NAMALWA (cell line): ENCODE results near the gene HPSE.
"Not testable (repeated sequence)": the region's sequence is repeated elsewhere in the genome, so short reads cannot be mapped to it uniquely, and the experiment has no call there.

Experiments used
- DNase-seq: peaks from one replicate; pipeline ENCODE4 v3.0.0-alpha.2; 2015; ENCODE audit warnings: low spot score

Gene HPSE

GRCh38 chr4:83283181-83283580 lies 51.5 kb downstream of the HPSE start:
- peak; percentile 16 for DNase-seq

GRCh38 chr4:83282049-83282535 lies 52.6 kb downstream of the HPSE start:
- DNase-seq = peak; percentile 91

- peak; percentile 47 for DNase-seq
Measured at GRCh38 chr4:83281307-83281706, 53.3 kb downstream of the HPSE start.

- DNase-seq = peak; percentile 72
Measured at GRCh38 chr4:83276299-83277040, 58.2 kb downstream of the HPSE start.

- DNase-seq = not testable (repeated sequence)
Measured at GRCh38 chr4:83273926-83274325, 60.7 kb downstream of the HPSE start.

- DNase-seq = no peak
Measured at GRCh38 chr4:83272900-83273299, 61.7 kb downstream of the HPSE start.

GRCh38 chr4:83269256-83269655 lies 65.4 kb downstream of the HPSE start:
- no peak for DNase-seq

GRCh38 chr4:83268491-83268890 lies 66.2 kb downstream of the HPSE start:
- DNase-seq = no peak

DNA sequence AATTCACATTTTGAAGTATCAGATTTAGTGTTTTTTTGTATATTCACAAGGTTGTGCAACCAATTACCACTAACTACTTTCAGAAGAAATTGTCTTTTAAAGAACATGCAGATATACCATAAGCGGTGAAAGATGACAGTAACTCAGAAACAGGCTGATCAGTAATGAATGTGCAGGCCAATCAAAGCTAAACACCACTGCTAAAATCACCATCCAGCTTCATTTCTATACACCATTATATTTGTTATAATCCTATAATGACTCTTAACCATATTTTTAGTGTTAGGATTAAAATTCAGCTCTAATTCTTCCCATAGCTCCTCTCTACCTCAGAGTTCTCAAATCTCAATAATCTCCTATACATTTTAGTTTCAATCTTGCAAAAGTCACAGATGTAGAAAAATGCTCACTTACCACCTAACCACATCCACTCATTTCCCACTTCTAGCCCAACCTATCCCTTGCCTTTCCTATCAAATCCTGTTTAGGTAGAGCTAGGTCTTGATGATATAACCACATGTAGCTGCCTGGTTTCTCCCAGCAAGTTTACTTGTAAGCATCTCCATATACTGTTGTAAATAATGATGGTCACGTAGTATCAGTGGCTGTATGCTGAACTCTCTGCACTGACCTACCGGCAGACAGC lies 66.7 kb downstream of the HPSE start:
- DNase-seq = no peak

DNA sequence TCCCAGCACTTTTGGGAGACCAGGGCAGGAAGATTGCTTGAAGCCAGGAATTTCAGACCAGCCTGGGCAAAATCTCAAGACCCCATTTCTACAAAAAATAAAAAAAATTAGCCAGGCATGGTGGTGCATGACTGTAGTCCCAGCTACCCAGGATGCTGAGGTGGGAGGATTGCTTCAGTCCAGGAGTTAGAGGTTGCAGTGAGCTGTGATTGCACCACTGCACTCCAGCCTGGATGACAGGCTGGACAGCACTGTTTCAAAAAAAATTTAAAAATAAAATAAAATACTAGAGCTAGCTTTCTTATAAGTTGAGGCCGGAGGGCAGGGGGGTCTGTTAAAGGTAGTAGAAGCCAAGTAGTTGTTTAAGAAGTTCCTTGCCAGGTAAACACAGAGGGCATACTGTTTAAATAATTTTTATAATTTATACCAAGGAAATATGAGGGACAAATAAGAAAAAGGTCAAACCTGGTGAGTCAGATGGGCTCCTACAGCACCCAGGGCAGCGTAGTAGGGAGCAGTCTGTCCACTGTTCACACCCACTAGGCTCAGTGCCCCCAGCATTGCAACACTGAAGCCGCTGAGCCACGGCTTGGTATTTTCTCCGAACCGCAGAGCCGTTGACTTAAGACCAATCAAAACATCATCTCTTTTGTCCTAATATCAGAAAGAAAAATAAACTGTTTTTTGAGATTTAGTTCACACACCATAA lies 67.4 kb downstream of the HPSE start:
- no peak for DNase-seq

GRCh38 chr4:83266689-83267088 lies 68.0 kb downstream of the HPSE start:
- no peak for DNase-seq

DNA sequence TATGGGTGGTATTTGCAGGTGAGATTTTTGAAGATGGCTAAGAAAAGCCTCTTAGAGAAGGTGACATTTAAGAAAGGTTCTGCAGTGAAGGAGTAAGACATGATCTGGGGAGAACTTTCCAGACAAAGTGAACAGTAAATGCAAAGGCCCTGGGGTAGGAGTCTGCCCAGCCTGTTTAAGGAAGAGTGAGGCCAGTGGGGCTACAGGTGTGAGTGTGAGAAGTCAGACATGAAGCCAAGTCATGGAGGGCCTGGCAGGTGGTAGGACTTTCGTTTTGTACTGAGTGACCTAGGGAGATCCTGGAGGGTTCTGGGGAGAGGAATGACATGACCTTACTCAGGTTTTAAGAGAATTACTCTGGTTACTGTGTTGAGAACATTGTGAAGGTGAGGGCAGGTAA lies 71.5 kb downstream of the HPSE start:
- no peak for DNase-seq

GRCh38 chr4:83262682-83263081 lies 72.0 kb downstream of the HPSE start:
- no peak for DNase-seq

- no peak for DNase-seq
Measured at GRCh38 chr4:83261307-83261706, 73.3 kb downstream of the HPSE start.

DNA sequence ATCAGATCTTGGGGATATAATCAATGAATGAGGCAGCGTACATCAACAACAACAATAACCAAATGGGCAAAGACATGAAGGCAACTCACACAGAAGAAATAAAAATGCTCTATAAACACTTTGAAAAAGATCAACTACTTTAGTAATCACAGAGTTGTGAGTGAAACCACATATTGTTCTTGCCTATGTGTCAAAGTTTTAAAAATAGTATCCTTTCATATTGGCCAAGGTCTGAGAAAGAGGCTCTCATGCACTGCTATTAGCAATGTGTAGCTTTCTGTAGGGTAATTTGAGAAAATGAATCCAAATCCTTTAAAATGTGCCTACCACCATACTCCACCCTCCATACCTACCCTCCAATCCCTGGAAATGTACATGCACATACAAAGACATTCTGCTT lies 75.1 kb downstream of the HPSE start:
- no peak for DNase-seq

DNA sequence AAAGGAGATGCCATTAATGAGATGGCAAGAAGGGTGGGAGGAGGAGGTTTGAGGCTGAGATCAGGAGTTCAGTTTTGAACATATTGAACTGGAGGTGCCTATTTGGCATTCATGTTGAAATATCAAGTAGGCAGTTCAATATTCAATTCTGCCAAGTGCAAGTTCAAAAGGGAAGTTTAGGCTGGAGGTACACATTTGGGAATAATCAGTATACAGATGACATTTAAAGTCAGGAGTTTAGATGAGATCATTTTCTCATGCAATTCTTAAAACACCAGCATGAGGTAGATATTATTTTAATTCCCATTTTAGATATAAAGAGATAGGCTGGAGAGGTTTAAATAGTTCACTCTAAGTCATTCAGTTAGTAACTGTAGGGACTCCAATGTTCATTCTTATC lies 76.2 kb downstream of the HPSE start:
- DNase-seq = no peak

DNA sequence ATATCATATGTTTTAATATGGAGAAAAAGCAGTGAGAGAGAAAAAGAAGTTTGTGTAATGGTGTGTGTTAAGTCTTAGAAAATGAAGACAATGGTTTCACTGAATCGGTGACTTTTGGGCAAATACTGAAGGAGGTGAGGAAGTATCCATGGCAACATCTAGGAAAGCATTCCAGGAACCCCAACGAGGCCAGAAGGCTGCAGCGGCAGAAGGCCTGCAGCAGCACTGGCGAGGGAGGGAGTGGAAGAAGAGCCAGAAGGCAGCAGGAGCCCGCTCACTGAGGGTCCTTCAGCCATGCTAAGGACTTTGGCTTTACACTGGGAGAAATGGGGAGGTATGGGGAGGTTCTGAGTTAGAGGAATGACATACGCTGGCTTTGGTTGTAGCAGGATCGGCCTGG lies 76.8 kb downstream of the HPSE start:
- no peak for DNase-seq

DNA sequence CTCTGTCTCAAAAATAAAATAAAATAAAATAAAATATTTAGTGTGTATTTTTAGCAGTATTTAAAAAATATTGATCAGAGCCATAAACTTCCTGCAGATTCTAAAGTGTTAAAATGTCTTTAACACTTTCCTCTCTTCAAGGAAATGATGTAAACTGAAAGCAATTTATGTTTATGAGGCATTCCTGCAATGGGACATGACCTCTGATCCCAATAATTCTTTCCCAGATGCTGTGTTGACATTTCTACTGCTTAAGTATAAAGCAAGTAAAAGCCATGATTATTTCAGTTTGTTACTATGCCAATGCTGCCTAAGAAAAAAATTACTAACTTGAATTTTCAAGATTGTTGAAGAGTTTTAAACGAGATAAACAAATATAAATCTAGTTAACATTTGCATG lies 79.1 kb downstream of the HPSE start:
- DNase-seq = no peak

DNA sequence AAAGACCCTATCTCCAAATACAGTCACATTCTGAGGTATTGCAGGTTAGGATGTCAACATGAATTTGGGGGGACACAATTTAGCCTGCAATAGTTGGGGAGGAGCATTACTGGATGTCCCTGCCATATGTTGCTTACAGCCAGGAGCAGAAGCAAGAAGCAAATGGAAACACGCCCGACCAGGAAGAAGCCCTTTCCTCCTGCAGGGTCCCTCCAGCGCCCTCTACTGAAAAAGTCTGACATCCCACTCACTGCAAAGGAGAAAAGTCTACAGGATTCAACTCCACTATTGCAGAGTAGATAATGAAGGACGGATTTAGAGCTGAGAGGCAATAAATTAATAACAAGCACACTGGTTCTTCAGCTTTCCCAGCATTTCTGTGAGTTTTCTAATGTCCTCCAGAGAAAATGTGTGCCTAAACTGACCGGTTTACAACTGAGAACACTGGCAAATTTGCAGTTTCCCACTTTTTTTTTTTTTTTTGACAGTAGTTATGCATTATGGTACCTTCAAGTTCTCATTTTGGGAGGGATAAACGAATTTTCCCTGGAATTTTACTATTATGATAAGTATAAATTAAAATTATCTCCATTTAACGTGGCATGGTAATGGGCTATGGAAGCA lies 81.8 kb downstream of the HPSE start:
- DNase-seq = peak; percentile 92

DNA sequence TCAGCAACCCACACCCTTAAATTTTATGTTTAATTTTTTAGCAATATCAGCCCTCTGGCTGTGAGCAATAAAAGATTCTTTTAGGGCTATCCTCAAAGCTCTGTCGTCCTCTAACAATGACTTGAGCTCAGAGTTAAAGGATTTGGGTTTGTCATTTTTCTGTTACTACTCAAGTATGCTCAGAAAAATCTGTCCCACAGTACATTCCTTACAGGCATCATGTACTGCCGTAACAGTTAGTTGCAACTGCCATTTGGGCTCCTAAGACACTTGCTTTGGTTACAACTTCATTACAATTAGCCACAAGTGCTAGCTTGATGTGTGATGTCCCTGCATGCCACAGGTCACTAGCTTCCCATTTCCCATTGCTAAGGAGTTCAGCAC lies 83.2 kb downstream of the HPSE start:
- DNase-seq = no peak

- no peak for DNase-seq
Measured at GRCh38 chr4:83250687-83251446, 83.8 kb downstream of the HPSE start.

DNA sequence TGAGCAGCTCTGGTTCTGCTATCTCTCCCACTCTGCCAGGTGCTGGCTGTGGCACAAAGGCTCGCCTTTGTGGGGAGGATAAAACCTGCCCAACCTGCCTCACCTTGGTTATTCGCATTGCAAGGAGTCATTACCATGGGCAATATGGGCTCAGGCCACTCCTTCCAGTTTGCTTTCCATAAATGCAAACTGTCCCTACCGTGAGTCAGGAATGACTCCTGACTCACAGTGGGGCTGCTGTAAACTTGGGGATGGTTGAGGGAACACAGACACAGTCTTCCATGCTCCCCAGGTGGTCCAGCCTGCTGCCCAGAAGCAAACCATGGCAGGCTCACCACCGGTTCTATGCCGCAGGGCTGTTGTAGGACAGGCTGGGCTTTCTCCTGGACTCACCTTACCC lies 86.2 kb downstream of the HPSE start:
- DNase-seq = no peak
